NCI-H524 treated with DMSO at 0.1 percent for 48 hours (cell line): Measurements from ENCODE around the gene CRLF2.
"Not testable (repeated sequence)": the region's sequence is repeated elsewhere in the genome, so short reads cannot be mapped to it uniquely, and the experiment has no call there.

Experiments used
- DNase-seq: peaks from one replicate; lab custom pipeline; 2025; lab: John Stamatoyannopoulos, UW

CRLF2 gene

GRCh38 chrX:1215123-1215823, 2.8 kb upstream of the CRLF2 start:
- no peak for DNase-seq

GRCh38 chrX:1213971-1214370, 1.5 kb upstream of the CRLF2 start:
- no peak for DNase-seq

- no peak for DNase-seq
These were observed 1.6 kb downstream of the CRLF2 start for GRCh38 chrX:1210844-1211243.

- DNase-seq: no peak
These were observed 4.9 kb downstream of the CRLF2 start for GRCh38 chrX:1207496-1208025.

- no peak for DNase-seq
These were observed 6.5 kb downstream of the CRLF2 start for GRCh38 chrX:1205681-1206611.

- DNase-seq: no peak
These were observed 10.2 kb downstream of the CRLF2 start for GRCh38 chrX:1202251-1202650.

GRCh38 chrX:1196436-1196835, 16.0 kb downstream of the CRLF2 start:
- no peak for DNase-seq

- not testable (repeated sequence) for DNase-seq
These were observed 20.3 kb downstream of the CRLF2 start for GRCh38 chrX:1192196-1192595.

- no peak for DNase-seq
These were observed 21.8 kb downstream of the CRLF2 start for GRCh38 chrX:1190596-1191145.

- DNase-seq: no peak
These were observed 26.9 kb downstream of the CRLF2 start for GRCh38 chrX:1185561-1185960.

GRCh38 chrX:1182211-1182610, 30.2 kb downstream of the CRLF2 start:
- no peak for DNase-seq

- DNase-seq: not testable (repeated sequence)
These were observed 30.8 kb downstream of the CRLF2 start for GRCh38 chrX:1181661-1182060.

GRCh38 chrX:1181170-1181569, 31.3 kb downstream of the CRLF2 start:
- no peak for DNase-seq

- no peak for DNase-seq
These were observed 33.8 kb downstream of the CRLF2 start for GRCh38 chrX:1178580-1179057.

GRCh38 chrX:1176531-1177320, 35.7 kb downstream of the CRLF2 start:
- not testable (repeated sequence) for DNase-seq

GRCh38 chrX:1174609-1175545, 37.6 kb downstream of the CRLF2 start:
- not testable (repeated sequence) for DNase-seq

- DNase-seq: not testable (repeated sequence)
These were observed 39.0 kb downstream of the CRLF2 start for GRCh38 chrX:1173435-1173834.

GRCh38 chrX:1172496-1172895, 40.0 kb downstream of the CRLF2 start:
- DNase-seq: no peak

GRCh38 chrX:1171915-1172314, 40.5 kb downstream of the CRLF2 start:
- DNase-seq: not testable (repeated sequence)

- no peak for DNase-seq
These were observed 42.2 kb downstream of the CRLF2 start for GRCh38 chrX:1170243-1170642.
